HCT116 (cell line): Measurements from ENCODE around the gene PREX1. TPM values are rescaled to one million over a fixed set of nuclear protein-coding genes. Genes with fewer than 3 reads are reported as not detected.

Source experiments
- ATAC-seq: fragments of 200-7000 bp; cut with Tn5 transposase; 2 replicates; pipeline ENCODE4 v1.9.1; 2020; ENCODE audit warnings: mild to moderate bottlenecking, moderate library complexity
- BruUV-seq: library from RNA; stranded (reverse); fragments of 400-500 nt; replicated peaks from 2 replicates; lab custom pipeline; 2021; lab: Mats Ljungman, UMichigan
- CTCF ChIA-PET: fragments of 300-600 bp; sonication (Branson Sonifier 250); formaldehyde crosslinking; loops from one replicate; lab custom pipeline; 2021; ENCODE audit warnings: antibody characterized with exemption; lab: Charles Lee
- POLR2A ChIA-PET: fragments of 300-600, 350-600 bp; sonication (Branson Sonifier 250); formaldehyde crosslinking; loops from one replicate; lab custom pipeline; 2021; ENCODE audit warnings: antibody characterized with exemption; lab: Charles Lee
- RAD21 ChIA-PET, 2 experiments: fragments of 300-600 bp; sonication (Branson Sonifier 250); formaldehyde crosslinking; loops; one replicate each; lab custom pipeline; 2023; ENCODE audit warnings: low total read pairs in 2 of 2; ENCODE audit not compliant: uncharacterized antibody in 2 of 2, unreplicated experiment in 2 of 2, low non-redundant PET in 1 of 2; lab: Charles Lee
- DNase-seq: peaks from one replicate; pipeline ENCODE4 v3.0.0-alpha.2; 2010; ENCODE audit warnings: low read depth, low spot score
- H2AFZ ChIP-seq: fragments of 200-600 bp; shearing (Covaris generic), sonication (generic); 2 replicates; pipeline ENCODE4 v1.6.1; 2017; ENCODE audit warnings: low read depth, mixed run types, mixed read lengths, antibody characterized with exemption, low read length; ENCODE audit not compliant: poor library complexity, severe bottlenecking
- H3K27ac ChIP-seq: 2 replicates; pipeline ENCODE4 v1.5.1; 2012; ENCODE audit warnings: low read depth, low read length
- H3K27me3 ChIP-seq: fragments of 200-600 bp; sonication (generic); 2 replicates; pipeline ENCODE4 v1.6.1; 2016; ENCODE audit warnings: mixed run types, low read length, mixed read lengths; ENCODE audit not compliant: insufficient read depth
- H3K36me3 ChIP-seq, 2 experiments: fragments of 200-500 bp in 1 of 2; fragments of 200-600 bp in 1 of 2; sonication (Bioruptor generic) in 1 of 2; sonication (generic) in 1 of 2; 2 replicates each; pipeline versions ENCODE4 v1.5.1 to v1.6.1; 2014 to 2016; ENCODE audit warnings: low read length in 2 of 2, inconsistent platforms in 1 of 2, mixed read lengths in 1 of 2, mixed run types in 1 of 2; ENCODE audit not compliant: insufficient read depth in 2 of 2, control insufficient read depth in 1 of 2
- H3K4me1 ChIP-seq, 2 experiments: fragments of 200-600 bp in 1 of 2; sonication (generic) in 1 of 2; 2 replicates each; pipeline versions ENCODE4 v1.5.1 to v1.6.1; 2012 to 2017; ENCODE audit warnings: low read length in 2 of 2, inconsistent platforms in 1 of 2, mild to moderate bottlenecking in 1 of 2, mixed read lengths in 1 of 2, mixed run types in 1 of 2, moderate library complexity in 1 of 2; ENCODE audit not compliant: insufficient read depth in 2 of 2, control insufficient read depth in 1 of 2
- H3K4me2 ChIP-seq: fragments of 200-600 bp; sonication (generic); 2 replicates; pipeline ENCODE4 v1.6.1; 2017; ENCODE audit warnings: mixed run types, low read length, mixed read lengths
- H3K4me3 ChIP-seq, 2 experiments: fragments of 200-600 bp in 1 of 2; sonication (generic) in 1 of 2; replicated peaks in 1 of 2; 2 replicates each; pipeline ENCODE4 v1.5.1; 2011 to 2016; ENCODE audit warnings: low read length in 2 of 2, control low read depth in 1 of 2, low read depth in 1 of 2, mild to moderate bottlenecking in 1 of 2, mixed read lengths in 1 of 2, mixed run types in 1 of 2
- H3K79me2 ChIP-seq: fragments of 200-600 bp; sonication (generic); 2 replicates; pipeline ENCODE4 v1.6.1; 2017; ENCODE audit warnings: mild to moderate bottlenecking, mixed run types, low read length, moderate library complexity, mixed read lengths; ENCODE audit not compliant: insufficient read depth
- H3K9ac ChIP-seq: fragments of 200-600 bp; sonication (generic); 2 replicates; pipeline ENCODE4 v1.6.1; 2016; ENCODE audit warnings: low read length, mixed read lengths
- H3K9me2 ChIP-seq: fragments of 200-600 bp; sonication (generic), shearing (Covaris generic); 2 replicates; pipeline ENCODE4 v1.6.1; 2017; ENCODE audit warnings: mixed run types, mild to moderate bottlenecking, moderate library complexity; ENCODE audit not compliant: insufficient read depth
- H3K9me3 ChIP-seq, 2 experiments: fragments of 200-500 bp in 1 of 2; fragments of 200-600 bp in 1 of 2; sonication (Bioruptor generic) in 1 of 2; sonication (generic) in 1 of 2; 2 replicates each; pipeline ENCODE4 v1.6.1; 2014 to 2017; ENCODE audit warnings: low read length in 2 of 2, mixed read lengths in 2 of 2, inconsistent platforms in 1 of 2, low read depth in 1 of 2, mild to moderate bottlenecking in 1 of 2, mixed run types in 1 of 2, moderate library complexity in 1 of 2; ENCODE audit not compliant: control insufficient read depth in 1 of 2, insufficient read depth in 1 of 2
- H4K20me1 ChIP-seq: fragments of 200-600 bp; sonication (generic), shearing (Covaris generic); 2 replicates; pipeline ENCODE4 v1.6.1; 2017; ENCODE audit warnings: mixed run types, mild to moderate bottlenecking, moderate library complexity; ENCODE audit not compliant: insufficient read depth
- CBX3 ChIP-seq: IDR thresholded peaks from 2 replicates; pipeline ENCODE4 v1.6.1; 2012; ENCODE audit warnings: low read depth
- CEBPB ChIP-seq: IDR thresholded peaks from 2 replicates; pipeline ENCODE4 v1.6.1; 2012; ENCODE audit warnings: low read depth
- CTCF ChIP-seq, 3 experiments: fragments of 200-600 bp in 1 of 3; sonication (generic) in 1 of 3; IDR thresholded peaks in 2 of 3; conservative IDR thresholded peaks in 1 of 3; 2 replicates each; pipeline ENCODE4 v1.5.1; 2012 to 2017; ENCODE audit warnings: low read depth in 2 of 3, low read length in 2 of 3, antibody characterized with exemption in 1 of 3, borderline replicate concordance in 1 of 3, control low read depth in 1 of 3, mild to moderate bottlenecking in 1 of 3, mixed read lengths in 1 of 3, mixed run types in 1 of 3, moderate library complexity in 1 of 3; ENCODE audit not compliant: insufficient read depth in 1 of 3
- EGR1 ChIP-seq: IDR thresholded peaks from 2 replicates; pipeline ENCODE4 v1.6.1; 2012; ENCODE audit warnings: low read depth
- EZH2 ChIP-seq: fragments of 200-600 bp; sonication (generic); IDR thresholded peaks from 2 replicates; pipeline ENCODE4 v1.6.1; 2017; ENCODE audit warnings: antibody characterized with exemption, mixed run types
- EZH2phosphoT487 ChIP-seq: fragments of 200-600 bp; IDR thresholded peaks from 2 replicates; pipeline ENCODE4 v1.6.1; 2018; ENCODE audit warnings: antibody characterized with exemption, borderline replicate concordance
- FOSL1 ChIP-seq: IDR thresholded peaks from 2 replicates; pipeline ENCODE4 v1.6.1; 2012; ENCODE audit warnings: low read depth
- JUND ChIP-seq: IDR thresholded peaks from 2 replicates; pipeline ENCODE4 v1.6.1; 2012
- POLR2A ChIP-seq: IDR thresholded peaks from 2 replicates; pipeline ENCODE4 v1.7.0; 2011; ENCODE audit warnings: borderline replicate concordance; ENCODE audit not compliant: insufficient read depth, insufficient read length; ENCODE audit errors: extremely low read depth
- POLR2AphosphoS5 ChIP-seq: IDR thresholded peaks from 2 replicates; pipeline ENCODE4 v1.6.1; 2011; ENCODE audit warnings: mild to moderate bottlenecking, low read depth, low read length, moderate library complexity
- REST ChIP-seq: IDR thresholded peaks from 2 replicates; pipeline ENCODE4 v1.6.1; 2012; ENCODE audit warnings: low read depth
- SIN3A ChIP-seq: IDR thresholded peaks from 2 replicates; pipeline ENCODE4 v1.6.1; 2012; ENCODE audit warnings: low read depth
- SP1 ChIP-seq: IDR thresholded peaks from 2 replicates; pipeline ENCODE4 v1.6.1; 2012; ENCODE audit warnings: low read depth
- SRF ChIP-seq: IDR thresholded peaks from 2 replicates; pipeline ENCODE4 v1.6.1; 2012; ENCODE audit warnings: low read depth
- TCF7L2 ChIP-seq: IDR thresholded peaks from 2 replicates; pipeline ENCODE4 v1.7.0; 2011; ENCODE audit warnings: borderline replicate concordance, inconsistent platforms; ENCODE audit not compliant: insufficient read depth, insufficient read length; ENCODE audit errors: extremely low read depth
- YY1 ChIP-seq: IDR thresholded peaks from 2 replicates; pipeline ENCODE4 v1.6.1; 2011; ENCODE audit warnings: low read length, low read depth, moderate library complexity, mild to moderate bottlenecking; ENCODE audit not compliant: insufficient replicate concordance; ENCODE audit errors: extremely low read depth
- ZBTB33 ChIP-seq: IDR thresholded peaks from 2 replicates; pipeline ENCODE4 v1.6.1; 2011; ENCODE audit warnings: mild to moderate bottlenecking, low read length, moderate library complexity; ENCODE audit not compliant: insufficient replicate concordance; ENCODE audit errors: extremely low read depth
- ZFX ChIP-seq: fragments of 450-650 bp; IDR thresholded peaks from 2 replicates; pipeline ENCODE4 v1.6.1; 2017
- intact Hi-C: fragments of 100-400 bp; cut with micrococcal nuclease; formaldehyde crosslinking; loops from 2 replicates; pipeline ENCODE4 v1.10.0; 2022
- total RNA-seq: library from RNA; stranded (reverse); gene quantifications from one replicate; pipeline ENCODE4 v1.2.1, GENCODE V29; 2021; ENCODE audit not compliant: unreplicated experiment
- TF ChIP-seq, protein P1 (sequence below): IDR thresholded peaks from 2 replicates; pipeline ENCODE4 v1.6.1; 2012

PREX1 gene
- total RNA-seq, 1 experiment from 2014 or later, result 6.1 TPM

DNA sequence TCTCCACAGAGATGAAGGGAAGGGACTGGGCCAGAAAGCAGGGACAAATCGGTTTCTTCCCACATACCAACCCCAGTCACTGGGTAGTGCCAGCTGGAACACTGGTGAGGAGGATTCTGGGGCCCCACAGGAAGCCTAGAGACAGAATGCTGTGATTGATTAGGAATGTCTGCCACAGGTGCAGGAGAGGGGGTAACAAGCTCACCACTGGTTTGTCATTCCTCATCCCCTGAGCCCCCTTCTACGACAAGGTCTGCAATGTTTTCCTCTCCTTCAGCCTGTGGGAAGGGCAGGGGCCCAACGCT, 89.8 kb downstream of the PREX1 start:
- H3K36me3 ChIP-seq, result no peaks in the 10 kb centered on the region
- TF ChIP-seq TCF7L2 (no peak), SIN3A (no peak), REST (no peak), POLR2AphosphoS5 (no peak), CBX3 (no peak), POLR2A (no peak), SP1 (no peak), EGR1 (no peak), EZH2phosphoT487 (no peak), SRF (no peak), ZFX (no peak), JUND (no peak), FOSL1 (no peak), YY1 (no peak), CEBPB (no peak), CTCF (IDR thresholded peaks at IDR 0.05 in 2 of 3, conservative IDR thresholded peaks at IDR 0.05 in 1 of 3; ENCODE audit: borderline replicate concordance in 1 of 3, insufficient read depth in 1 of 3, low read depth in 2 of 3, low read length in 2 of 3) (no peak), ZBTB33 (no peak), EZH2 (no peak)
- TF ChIP-seq, protein P1, sequence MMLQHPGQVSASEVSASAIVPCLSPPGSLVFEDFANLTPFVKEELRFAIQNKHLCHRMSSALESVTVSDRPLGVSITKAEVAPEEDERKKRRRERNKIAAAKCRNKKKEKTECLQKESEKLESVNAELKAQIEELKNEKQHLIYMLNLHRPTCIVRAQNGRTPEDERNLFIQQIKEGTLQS, result no peak
- RAD21 ChIA-PET, result no interaction called here
- no peak overlapping the region for H3K9ac ChIP-seq
- no peak overlapping the region for H3K4me3 ChIP-seq
- DNase-seq (no peak), ATAC-seq (no peak)
- H3K4me1 ChIP-seq, result no peaks in the 10 kb centered on the region
- intact Hi-C loops, result no loop called here
- H3K4me2 ChIP-seq, result no peak overlapping the region
- no peaks in the 10 kb centered on the region for H3K27me3 ChIP-seq
- POLR2A ChIA-PET, result no interaction called here
- BruUV-seq, result no TSS peak
- H2AFZ ChIP-seq, result no peak overlapping the region
- H3K9me2 ChIP-seq, result no peaks in the 10 kb centered on the region
- H3K9me3 ChIP-seq, result no peaks in the 10 kb centered on the region
- CTCF ChIA-PET, result no interaction called here
- no peaks in the 10 kb centered on the region for H4K20me1 ChIP-seq
- H3K27ac ChIP-seq, result no peak overlapping the region
- H3K79me2 ChIP-seq, result no peaks in the 10 kb centered on the region
